GM21529 (cell line): ENCODE data around the gene SNX9.

Experiments
- ATAC-seq: cut with Tn5 transposase; IDR thresholded peaks from one replicate; pipeline ENCODE4 v1.9.1; 2021; ENCODE audit not compliant: unreplicated experiment

The SNX9 gene

DNA sequence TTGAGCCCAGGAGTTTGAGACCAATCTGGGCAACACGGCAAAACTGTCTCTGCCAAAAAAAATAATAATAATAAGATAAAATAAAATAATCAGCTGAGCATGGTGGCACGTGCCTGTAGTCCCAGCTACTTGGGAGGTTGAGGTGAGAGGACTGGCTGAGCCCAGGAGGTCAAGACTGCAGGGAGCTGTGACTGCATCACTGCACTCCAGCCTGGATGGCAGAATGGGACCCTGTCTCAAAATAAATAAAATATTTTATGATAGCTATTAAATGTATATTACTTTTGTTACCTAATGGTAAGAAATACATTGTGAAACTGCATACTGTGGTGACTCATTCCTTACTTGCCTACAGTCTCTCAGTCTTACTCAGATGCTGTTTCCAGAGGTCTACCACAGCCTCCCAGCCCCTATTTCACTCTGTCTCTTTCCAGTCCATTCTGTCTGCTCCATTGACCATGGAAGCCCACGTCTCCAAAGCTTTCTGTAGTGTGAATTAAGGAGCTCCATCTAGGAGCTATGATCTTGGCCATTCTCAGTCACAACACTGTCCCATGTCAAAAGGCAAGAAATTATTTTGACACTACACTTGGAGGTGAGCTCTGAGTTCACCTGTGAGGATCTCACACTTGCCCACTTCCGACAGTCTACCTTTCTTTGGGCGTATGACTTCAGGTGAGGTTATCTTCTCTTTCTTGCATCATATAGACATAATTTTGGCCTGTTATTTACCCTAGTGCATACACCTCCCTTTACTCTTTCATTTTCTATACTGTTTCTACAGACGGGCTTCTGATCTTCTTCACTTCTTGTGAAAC lies 22.4 kb upstream of the SNX9 start:
- peak; percentile 92 for ATAC-seq

DNA sequence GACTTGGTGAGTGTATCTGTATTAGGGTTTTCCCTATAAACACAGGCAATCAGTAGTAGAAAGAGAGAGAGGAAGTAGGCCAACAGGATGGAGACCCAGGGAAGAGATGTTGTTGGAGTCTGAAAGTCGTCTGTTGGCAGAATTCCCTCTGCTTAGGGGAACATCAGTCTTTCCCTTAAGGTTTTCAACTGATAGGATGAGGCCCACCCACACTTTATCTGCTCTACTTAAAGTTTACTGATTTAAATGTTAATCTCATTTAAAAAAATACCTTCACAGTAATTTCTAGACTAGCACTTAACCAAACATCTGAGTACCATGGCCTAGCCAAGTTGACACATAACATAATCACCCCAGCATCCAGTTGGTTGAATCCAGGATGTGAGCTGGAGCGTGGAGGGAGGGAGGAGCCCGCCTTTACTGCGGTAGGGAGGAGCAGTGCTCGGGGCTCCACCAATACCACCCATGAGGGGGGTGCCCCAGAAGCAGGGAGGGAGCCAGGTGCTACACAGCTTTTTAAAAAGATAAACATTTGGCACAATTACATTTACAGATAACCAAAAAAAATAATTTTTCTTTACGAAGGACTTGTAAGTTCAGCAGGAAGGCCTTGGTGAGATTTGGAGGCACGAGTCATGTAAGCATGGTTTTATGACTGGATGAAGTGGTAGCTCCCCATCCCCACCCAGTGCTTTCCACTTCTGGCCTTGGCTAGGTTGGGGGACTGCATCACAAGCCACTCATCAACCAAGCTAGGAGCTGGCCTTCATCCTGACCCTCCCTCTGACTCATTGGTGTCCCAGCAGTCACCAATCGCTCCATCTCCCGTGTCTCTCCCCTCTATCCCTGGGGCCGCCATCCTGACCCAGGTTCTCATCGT lies 18.4 kb upstream of the SNX9 start:
- ATAC-seq: no peak

DNA sequence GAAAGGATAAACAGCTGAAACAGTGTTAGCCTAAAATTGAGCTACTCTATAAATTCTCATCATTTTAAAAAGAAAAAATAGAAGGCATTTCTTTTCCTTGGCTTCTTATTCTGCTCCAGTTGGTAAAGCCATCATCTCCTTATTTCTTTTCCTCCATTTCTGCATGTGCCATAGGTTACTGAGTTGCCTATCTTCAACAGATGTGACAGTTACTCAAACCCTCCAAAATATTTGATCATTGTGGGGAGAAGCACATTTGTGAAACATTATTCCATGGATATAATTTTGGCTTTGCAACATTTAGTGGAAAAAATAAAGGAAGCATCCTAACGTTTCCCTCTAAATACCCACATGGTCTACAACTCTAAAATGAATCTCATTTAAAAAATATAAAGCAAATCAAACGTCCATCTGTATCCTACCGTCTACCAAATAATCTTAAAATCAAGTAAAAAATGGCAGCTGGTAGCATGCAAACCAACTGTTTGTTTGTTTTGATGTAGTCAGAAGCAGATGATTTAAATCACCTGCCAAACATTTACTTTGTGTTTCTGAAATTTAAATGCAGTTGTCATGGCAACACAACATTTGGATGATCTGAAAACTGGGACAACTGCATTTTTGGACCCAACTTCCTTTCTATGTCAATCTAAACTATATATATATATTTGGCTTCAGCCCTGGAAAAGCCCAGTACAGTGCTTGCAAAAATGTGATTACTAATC lies 16.8 kb upstream of the SNX9 start:
- no peak for ATAC-seq

DNA sequence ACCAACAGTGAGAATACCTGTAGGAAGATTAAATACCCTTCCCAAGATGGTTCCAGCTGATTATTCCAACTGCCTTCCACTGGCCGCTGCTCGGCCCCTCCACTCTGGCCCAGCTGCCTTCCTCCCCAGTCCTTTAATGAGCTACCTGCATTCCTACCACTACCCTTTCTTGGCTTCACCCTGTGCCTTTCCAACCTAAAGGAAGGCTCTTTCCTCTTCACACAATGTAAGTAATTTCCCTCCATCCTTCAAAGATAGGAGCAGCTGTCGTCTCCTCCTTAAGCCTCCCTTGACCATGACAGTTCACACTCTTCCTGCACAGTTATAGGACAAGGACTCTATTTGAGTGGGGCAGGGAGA lies 16.2 kb upstream of the SNX9 start:
- ATAC-seq: no peak

DNA sequence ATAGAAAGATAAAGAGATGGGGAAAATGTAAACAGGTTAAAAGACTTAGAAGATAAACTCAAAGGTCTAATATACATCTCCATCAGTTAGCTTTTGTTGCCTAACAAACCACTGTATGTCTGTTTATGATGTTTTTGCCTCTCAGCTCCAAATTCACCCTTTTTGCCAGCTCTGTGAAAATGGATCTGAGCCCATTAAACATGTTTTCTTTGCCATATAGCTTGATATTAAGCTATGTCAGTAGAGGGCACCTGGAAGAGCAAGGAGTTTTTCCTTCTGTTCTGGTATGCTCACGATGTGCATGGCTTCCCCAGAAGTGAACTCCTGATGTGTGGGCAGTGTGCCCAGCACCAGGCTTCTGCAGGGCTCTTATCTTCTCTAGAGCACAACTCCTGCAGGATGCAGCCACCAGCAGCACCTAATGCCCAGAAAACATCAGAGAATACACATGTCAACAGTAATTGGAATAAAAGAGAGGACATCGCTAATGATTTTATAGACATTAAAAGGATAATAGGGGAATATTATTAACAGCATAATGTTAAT lies 14.6 kb upstream of the SNX9 start:
- no peak for ATAC-seq

DNA sequence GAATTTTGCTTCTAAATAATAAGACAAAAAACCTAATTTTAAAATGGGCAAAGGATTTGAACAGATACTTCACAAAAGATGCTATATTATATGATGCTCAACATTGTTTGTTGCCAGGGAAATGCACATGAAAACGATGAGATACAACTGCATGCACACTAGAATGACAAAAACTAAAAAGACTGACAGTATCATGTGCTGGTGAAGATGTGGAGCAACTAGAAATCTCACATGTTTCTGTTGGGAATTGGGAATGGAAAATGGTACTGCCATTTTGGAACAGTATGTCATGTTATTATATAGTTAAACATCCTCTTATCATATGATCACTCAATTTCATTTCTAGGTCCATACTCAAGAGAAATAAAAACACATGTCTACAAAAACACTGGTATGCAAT lies 13.4 kb upstream of the SNX9 start:
- no peak for ATAC-seq

DNA sequence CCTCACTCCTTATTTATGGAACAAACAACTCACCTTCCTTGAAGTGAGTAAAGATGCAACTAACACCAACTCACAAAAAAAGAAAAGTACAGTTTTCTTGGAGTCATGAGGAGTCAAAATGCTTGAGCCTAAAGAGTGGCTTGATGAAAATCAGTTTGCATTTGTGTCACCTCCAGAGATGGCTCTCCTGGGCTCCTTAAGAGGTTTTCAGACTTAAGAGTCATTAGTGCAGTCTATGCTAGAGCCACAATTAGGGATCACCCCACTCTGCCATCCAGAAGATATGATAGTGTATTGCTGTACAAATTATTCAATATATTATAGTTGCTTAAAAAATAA lies 11.9 kb upstream of the SNX9 start:
- no peak for ATAC-seq

DNA sequence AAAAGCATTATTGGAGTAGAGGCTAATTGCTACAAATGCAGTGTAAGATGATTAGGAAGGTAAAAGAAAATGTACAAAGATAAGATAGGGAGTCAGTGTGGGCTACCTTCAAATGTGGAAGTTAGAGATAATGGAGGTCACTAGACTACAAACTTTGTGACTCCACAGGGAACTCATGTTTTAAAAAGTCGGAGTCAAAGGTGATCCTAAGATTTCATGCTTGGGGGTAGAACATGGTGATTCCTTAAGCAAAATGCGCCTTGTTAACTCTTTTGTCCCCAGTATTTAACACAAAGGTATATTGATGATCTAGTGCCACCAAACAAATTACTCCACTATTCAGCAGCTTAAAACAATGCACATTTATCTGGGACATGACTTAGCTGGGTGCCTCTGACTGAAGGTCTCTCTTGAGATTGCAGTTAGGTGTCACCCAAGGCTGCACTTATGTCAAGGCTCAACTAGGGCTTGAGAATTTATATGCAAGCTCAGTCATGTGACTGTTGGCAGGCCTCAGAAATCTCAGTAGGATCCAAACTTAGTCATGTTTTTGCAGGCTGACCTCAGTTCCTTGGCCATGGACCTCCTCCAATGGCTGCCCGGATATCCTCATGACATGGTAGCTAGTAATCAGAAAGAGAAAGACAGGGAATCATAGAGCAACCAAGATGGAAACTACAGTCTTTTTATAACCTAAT lies 11.4 kb upstream of the SNX9 start:
- ATAC-seq: no peak

DNA sequence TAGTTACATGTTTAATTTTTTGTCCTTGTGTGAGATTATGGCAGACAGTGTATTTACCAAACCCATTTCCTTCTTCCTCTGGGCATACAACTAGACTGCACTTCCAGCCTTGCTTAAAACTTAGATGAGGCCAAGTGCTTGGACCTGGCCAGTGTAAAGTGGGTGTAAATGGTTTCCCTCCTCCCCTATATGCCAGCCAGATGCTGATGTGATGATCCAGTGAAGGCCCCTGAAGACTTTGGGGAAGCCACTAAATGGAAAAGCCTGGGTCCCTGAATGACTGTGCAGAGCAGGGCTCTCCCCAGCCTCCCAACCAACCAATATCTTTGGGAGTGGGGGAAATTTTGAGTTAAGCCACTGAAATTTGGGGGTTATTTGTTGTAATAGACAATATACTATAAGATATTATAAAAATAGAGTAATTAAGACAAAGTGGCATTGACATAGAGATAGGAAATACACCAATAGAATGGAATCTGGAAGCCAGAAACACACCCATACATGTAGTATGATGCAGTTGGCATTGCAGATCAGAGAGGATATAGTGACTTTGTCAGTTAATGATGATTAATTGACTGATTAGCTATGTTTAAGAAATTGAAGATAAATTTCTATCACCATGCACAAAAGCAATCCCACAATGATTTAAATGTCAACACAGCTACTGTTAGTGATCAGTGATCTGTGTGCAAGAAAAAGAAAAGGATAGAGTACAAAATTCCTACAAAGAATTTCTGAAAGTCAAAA lies 10.4 kb upstream of the SNX9 start:
- ATAC-seq: no peak

DNA sequence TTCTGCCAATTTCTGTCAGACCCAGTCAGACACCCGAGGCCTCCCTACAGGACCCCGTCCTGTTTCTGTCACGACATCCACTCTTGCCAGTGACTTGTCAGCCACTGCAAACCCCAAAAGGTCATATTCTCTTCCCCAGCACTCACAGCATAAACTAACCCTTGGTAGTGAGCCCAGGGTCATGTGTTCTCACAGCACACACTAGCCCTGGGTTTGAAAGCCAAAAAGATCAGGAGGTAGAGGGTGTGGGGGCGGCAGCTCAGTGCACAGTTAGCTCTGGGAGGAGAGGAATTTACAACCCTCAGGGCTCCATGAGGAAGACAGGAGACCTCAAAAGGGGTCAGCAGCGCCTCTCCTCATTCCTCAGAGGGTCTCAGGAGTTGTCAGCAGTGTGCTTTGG lies 9.9 kb upstream of the SNX9 start:
- ATAC-seq: no peak

DNA sequence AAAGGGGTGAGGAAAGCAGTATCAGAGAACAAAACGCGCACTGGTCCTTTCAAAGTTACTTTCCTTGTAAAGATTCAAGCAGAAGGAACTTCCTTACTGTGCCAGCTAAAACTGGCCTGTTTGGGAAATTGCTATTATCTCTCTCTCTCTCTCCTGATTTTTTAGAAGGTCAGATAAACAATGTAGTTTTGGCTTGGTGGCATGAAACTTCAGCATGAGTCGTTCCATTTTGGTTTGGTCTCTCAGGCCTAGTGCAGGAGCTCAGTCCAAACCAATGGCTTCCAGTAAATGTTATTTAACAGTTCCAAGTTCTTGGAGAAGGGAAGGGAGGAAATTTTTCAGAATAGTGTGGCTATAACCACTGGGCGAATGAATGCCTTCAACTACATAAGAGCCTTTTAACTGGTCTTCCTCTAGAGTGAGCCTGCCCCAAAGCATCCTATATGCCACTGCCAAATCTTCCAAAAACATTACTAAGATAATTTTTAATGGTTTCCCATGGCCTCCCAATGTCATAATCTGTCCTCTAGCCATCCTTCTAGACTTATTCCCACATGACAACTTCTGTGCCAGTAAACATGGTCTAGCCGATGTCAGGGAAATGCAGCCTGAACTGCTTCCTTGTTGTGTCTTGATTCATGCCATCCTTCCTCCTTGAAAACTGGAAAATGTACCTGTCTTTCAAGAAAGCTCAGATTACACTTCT lies 9.1 kb upstream of the SNX9 start:
- no peak for ATAC-seq

DNA sequence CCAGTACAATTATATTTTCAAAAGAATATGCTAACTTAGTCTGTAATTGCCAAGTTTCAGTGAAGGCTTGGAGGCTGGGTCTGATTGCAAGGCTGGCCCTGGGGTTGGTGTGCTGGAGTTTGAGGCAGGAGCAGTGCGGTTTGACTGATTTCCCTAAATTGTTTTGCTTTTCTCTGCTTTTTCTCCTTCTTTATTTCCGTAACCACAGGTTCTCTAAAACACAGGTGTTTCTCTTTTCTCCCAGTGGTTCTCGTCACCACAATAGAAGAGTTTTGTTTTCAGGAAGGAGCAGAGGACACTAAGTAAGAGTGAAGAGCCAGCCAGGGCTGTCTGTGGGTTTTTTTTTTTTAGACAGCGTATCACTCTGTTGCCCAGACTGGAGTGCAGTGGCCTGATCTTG lies 8.2 kb upstream of the SNX9 start:
- ATAC-seq: no peak

DNA sequence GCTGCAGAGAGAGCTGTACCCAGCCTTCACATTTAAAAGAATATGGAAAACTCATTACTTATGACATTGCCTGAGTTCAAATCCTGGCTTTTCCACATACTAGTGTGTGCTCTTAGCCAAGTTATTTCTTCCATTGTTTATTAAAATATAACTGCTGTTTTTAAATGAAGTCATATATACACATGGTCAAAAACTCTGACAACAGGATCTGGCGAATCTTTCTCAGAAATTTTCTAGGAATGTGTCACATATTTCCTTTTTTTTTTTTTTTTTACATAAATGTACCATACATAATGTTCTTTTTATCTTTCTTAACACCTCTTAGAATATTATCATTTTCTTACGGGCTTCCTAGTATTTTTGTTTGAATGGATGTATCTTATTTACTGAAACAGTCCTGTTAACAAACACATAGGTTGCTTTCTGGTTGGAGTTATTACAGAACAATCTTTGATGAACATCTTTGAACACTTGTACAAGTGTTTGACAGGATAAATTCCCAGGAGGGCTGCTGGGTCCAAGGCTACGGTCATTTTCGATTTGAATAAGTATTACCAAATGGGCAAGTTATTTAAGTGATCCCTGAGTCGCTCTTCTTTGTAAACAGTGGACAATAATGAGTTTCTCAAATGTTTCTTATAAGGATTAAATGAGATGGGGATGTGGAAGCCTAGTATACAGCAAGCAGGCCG lies 1.6 kb upstream of the SNX9 start:
- ATAC-seq: no peak

DNA sequence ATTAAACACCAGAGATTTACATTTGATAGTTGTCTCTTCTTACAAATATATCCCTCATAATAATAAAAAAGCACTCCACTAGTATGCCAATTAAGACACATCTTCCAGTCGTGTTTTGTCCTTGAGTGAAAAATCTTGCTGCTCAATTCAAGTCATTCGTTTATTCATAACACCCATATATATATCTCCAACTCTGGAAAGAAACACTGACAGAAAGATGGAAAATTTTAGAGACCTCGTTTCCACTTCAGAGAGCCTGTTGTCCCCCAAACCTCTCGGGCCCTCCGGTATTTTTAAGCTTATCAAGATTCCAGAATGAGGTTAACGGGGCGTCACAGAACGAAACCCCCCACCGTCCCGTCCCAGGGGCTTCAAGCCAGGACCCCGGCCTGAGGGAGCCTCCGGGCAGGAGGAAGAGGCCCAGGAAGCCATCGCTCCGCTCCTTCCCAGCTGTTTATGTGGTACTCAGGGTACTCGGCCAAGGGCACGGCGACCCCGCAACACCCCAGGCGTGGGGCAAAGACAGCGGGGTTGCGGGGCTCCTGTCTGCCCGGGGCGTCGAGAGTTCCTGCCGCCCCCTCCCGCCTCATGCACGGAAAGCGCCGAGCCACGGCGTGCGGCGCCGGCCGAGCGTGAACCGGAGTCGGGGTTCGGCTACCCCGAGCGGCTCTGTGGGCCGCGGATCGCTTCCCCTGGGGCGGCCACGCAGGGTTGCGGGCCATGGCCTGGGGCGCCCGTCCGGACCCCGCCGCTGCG lies 623 bp upstream of the SNX9 start:
- ATAC-seq: peak; percentile 2

DNA sequence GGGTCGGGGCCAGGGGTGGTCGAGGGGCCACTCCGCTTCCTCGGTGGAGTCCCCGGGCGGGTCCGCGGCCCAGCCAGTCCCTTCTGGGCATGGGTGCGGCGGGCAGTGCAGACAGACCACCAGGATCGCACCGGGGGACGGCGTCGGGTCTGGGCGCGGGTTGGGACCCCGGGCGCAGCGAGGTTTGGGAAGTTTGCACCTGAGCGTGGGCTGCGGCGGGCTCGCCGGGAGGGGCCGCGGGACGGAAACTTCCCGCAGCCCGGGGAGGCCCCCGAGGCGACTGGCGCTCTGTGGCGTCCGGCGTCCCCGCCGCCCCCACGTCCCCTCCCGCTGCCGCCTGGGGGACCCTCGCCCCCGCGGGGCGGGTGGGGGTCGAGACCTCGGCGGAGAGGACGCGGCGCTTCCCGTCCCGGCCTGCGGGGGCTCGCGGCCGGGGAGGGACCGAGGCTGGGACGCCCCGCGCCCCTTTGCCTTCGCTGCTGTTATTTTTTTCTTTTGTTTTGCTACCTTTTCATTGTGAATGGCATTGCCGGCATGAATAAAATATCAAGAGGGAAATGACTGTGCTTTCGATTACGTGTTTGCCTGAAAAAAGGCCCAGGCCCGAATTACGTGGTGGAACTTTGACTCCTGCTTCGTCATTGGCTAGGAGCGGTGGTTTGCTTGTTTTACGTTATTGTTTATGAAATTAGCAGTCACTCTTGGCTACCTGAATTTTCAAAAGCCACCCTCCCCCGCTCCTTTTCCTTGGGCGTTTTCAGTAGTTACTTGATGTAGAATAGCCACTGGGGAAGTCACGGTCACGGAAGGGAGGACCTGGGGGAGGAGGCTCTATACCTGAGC lies 703 bp downstream of the SNX9 start:
- ATAC-seq: peak; percentile 56

DNA sequence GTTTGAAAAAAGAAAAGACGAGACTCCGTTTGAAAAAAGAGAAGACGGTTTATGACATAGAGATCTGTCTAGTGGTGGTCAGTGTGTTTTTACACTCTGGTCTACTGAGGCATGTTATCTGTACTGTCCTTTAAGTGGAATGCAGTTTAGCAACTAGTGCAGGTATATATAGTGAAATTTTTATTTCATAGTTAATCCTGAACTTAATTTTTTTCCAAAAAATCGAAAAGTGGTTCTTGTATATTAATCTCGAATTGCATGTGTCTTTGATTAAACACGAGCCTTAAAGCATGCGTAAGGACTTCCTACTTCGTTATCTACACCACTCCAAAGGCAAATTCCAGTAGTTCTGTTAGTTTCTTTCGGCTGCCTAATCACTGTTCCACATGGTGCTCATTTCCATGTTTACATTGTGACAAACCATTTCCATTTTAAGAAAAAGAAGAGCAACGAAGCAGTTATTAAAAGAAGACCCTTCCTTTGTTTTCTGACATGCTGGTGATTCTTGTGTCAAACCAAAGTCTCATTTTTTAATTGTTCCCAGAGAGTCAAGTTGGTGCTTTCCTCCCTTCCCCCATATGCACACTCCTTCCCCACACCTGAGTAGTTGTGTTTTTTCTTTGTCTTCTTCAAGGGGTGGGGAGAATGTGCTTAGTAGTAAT lies 2.3 kb downstream of the SNX9 start:
- no peak for ATAC-seq
